GM18505 (cell line): ENCODE results near the gene FST.
A peak's percentile ranks its signal among the peaks of the same experiment; 100 is the strongest.

Experiments
- ATAC-seq: cut with Tn5 transposase; IDR thresholded peaks from one replicate; pipeline ENCODE4 v1.9.1; 2021; ENCODE audit not compliant: unreplicated experiment
- POLR2A ChIP-seq: IDR thresholded peaks from 4 replicates; pipeline ENCODE4 v1.6.1; 2011; ENCODE audit warnings: borderline replicate concordance; ENCODE audit not compliant: insufficient read depth, insufficient read length; ENCODE audit errors: extremely low read depth

FST gene

GRCh38 chr5:53479045-53479589, 1.3 kb upstream of the FST start:
- ATAC-seq, result no peak
- no peak for TF ChIP-seq POLR2A

- TF ChIP-seq POLR2A, result no peak
- ATAC-seq, result no peak
Measured at GRCh38 chr5:53479590-53480415, 626 bp upstream of the FST start.

- no peak for TF ChIP-seq POLR2A
- ATAC-seq, result no peak
Measured at GRCh38 chr5:53481159-53481886, 894 bp downstream of the FST start.

GRCh38 chr5:53481887-53482716, 1.7 kb downstream of the FST start:
- peak; percentile 55 for ATAC-seq
- TF ChIP-seq POLR2A, result no peak

GRCh38 chr5:53482717-53483638, 2.5 kb downstream of the FST start:
- TF ChIP-seq POLR2A, result no peak
- no peak for ATAC-seq

GRCh38 chr5:53487436-53487835, 7.0 kb downstream of the FST start:
- ATAC-seq, result no peak

GRCh38 chr5:53488195-53488722, 7.8 kb downstream of the FST start:
- ATAC-seq, result no peak
- no peak for TF ChIP-seq POLR2A

More at GRCh38 chr5:53487436-53487835, 7.0 kb downstream of the FST start:
- no peak for TF ChIP-seq POLR2A

GRCh38 chr5:53490747-53491146, 10.3 kb downstream of the FST start:
- TF ChIP-seq POLR2A, result no peak
- no peak for ATAC-seq

GRCh38 chr5:53501054-53501453, 20.6 kb downstream of the FST start:
- TF ChIP-seq POLR2A, result no peak

GRCh38 chr5:53503562-53504218, 23.3 kb downstream of the FST start:
- ATAC-seq, result no peak
- TF ChIP-seq POLR2A, result no peak

More at GRCh38 chr5:53501054-53501453, 20.6 kb downstream of the FST start:
- no peak for ATAC-seq

- no peak for TF ChIP-seq POLR2A
- no peak for ATAC-seq
Measured at GRCh38 chr5:53507013-53507412, 26.6 kb downstream of the FST start.
